PC-3 (cell line): ENCODE data around the gene USP33.

Experiments
- EZH2 ChIP-seq: fragments of 300-600 bp; sonication (generic); IDR thresholded peaks from one replicate; pipeline ENCODE4 v1.6.1; 2017; ENCODE audit warnings: antibody characterized with exemption, mild to moderate bottlenecking, low read length; ENCODE audit not compliant: unreplicated experiment
- EZH2phosphoT487 ChIP-seq: fragments of 300-600 bp; sonication (generic); IDR thresholded peaks from 2 replicates; pipeline ENCODE4 v1.6.1; 2018; ENCODE audit warnings: mild to moderate bottlenecking, antibody characterized with exemption, low read length, borderline replicate concordance
- TF ChIP-seq, protein P1 (sequence below): fragments of 300-600 bp; sonication (generic); conservative IDR thresholded peaks from 2 replicates; pipeline ENCODE4 v1.5.1; 2017; ENCODE audit warnings: antibody characterized with exemption, low read depth, mild to moderate bottlenecking, low read length

DNA sequence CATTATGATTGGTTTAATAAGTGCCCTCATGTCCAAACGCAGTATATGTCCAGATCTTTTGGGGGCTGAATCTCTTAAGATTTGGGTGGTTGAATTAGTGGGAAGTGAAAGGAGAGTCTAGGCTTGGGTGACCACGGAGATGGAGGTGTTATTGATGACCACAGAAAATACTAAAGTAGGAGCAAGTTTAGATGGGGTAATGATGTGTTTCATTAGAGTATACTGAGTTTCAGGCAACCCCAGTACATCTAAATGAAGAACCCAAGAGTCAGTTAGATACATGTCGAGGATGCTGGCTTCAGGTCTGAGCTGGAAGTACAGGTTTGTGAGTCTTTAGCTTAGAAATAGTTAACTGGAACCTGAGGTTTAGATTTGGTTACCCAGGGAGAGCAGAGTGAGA is 70.7 kb downstream of the USP33 start:
- TF ChIP-seq EZH2phosphoT487 (no peak), EZH2 (no peak)
- TF ChIP-seq, protein P1, sequence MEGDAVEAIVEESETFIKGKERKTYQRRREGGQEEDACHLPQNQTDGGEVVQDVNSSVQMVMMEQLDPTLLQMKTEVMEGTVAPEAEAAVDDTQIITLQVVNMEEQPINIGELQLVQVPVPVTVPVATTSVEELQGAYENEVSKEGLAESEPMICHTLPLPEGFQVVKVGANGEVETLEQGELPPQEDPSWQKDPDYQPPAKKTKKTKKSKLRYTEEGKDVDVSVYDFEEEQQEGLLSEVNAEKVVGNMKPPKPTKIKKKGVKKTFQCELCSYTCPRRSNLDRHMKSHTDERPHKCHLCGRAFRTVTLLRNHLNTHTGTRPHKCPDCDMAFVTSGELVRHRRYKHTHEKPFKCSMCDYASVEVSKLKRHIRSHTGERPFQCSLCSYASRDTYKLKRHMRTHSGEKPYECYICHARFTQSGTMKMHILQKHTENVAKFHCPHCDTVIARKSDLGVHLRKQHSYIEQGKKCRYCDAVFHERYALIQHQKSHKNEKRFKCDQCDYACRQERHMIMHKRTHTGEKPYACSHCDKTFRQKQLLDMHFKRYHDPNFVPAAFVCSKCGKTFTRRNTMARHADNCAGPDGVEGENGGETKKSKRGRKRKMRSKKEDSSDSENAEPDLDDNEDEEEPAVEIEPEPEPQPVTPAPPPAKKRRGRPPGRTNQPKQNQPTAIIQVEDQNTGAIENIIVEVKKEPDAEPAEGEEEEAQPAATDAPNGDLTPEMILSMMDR, result no peak
